ENCODE data around the gene CD6.
A peak's percentile ranks its signal among the peaks of the same experiment; 100 is the strongest.

CD6 gene

GRCh38 chr11:61004761-61005181 lies 33.3 kb downstream of the CD6 start:
- no peak overlapping the region for H3K4me3 ChIP-seq (ENCODE audit: low read length)
- no peaks in the 10 kb centered on the region for H3F3A ChIP-seq (ENCODE audit: control insufficient read depth, insufficient read depth)
- H4K20me1 ChIP-seq (ENCODE audit: control insufficient read depth, insufficient read depth, low read depth, low read length), result no peaks in the 10 kb centered on the region
- no peaks in the 10 kb centered on the region for H3K79me2 ChIP-seq (ENCODE audit: control insufficient read depth, low read length)
- H3K4me1 ChIP-seq (ENCODE audit: control insufficient read depth, low read length), result peaks cover 29% of the 10 kb centered on the region
- no peaks in the 10 kb centered on the region for H3K36me3 ChIP-seq (ENCODE audit: control insufficient read depth, low read length)
- no peak overlapping the region for H3K4me2 ChIP-seq (ENCODE audit: low read length)
- no peaks in the 10 kb centered on the region for H3K9me2 ChIP-seq (replicated peaks; ENCODE audit: control insufficient read depth, low read length)
- no peaks in the 10 kb centered on the region for H3K9me3 ChIP-seq (ENCODE audit: control insufficient read depth, insufficient read depth, low read length)
- 0 out of 2 replicates have a peak, but pooled peaks cover 3% of the 10 kb centered on the region for H3K27me3 ChIP-seq (ENCODE audit: control insufficient read depth, low read length)
- no peak overlapping the region for H3K27ac ChIP-seq (ENCODE audit: low read depth, low read length)
- TF ChIP-seq, protein P1, sequence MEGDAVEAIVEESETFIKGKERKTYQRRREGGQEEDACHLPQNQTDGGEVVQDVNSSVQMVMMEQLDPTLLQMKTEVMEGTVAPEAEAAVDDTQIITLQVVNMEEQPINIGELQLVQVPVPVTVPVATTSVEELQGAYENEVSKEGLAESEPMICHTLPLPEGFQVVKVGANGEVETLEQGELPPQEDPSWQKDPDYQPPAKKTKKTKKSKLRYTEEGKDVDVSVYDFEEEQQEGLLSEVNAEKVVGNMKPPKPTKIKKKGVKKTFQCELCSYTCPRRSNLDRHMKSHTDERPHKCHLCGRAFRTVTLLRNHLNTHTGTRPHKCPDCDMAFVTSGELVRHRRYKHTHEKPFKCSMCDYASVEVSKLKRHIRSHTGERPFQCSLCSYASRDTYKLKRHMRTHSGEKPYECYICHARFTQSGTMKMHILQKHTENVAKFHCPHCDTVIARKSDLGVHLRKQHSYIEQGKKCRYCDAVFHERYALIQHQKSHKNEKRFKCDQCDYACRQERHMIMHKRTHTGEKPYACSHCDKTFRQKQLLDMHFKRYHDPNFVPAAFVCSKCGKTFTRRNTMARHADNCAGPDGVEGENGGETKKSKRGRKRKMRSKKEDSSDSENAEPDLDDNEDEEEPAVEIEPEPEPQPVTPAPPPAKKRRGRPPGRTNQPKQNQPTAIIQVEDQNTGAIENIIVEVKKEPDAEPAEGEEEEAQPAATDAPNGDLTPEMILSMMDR (IDR thresholded peaks at IDR 0.05; ENCODE audit: low read depth, low read length, poor library complexity, severe bottlenecking), result no peak
- no peak for TF ChIP-seq EZH2phosphoT487 (IDR thresholded peaks at IDR 0.05; ENCODE audit: borderline replicate concordance, low read length)

DNA sequence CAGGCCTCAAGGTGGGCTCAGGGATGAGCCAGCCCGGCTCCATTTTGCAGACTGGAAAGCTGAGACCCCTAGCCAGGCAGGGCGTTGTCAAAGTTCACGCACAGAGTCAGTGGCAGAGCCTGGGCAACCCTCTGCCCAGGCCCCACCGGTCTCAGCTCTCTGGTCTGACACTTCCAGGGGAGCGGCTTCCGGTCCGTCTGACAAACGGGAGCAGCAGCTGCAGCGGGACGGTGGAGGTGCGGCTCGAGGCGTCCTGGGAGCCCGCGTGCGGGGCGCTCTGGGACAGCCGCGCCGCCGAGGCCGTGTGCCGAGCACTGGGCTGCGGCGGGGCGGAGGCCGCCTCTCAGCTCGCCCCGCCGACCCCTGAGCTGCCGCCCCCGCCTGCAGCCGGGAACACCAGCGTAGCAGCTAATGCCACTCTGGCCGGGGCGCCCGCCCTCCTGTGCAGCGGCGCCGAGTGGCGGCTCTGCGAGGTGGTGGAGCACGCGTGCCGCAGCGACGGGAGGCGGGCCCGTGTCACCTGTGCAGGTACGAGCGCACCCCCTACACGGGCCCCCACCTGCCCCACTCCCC lies 36.0 kb downstream of the CD6 start:
- peak overlapping the region; percentile 60 for H3K4me2 ChIP-seq (ENCODE audit: low read length)

DNA sequence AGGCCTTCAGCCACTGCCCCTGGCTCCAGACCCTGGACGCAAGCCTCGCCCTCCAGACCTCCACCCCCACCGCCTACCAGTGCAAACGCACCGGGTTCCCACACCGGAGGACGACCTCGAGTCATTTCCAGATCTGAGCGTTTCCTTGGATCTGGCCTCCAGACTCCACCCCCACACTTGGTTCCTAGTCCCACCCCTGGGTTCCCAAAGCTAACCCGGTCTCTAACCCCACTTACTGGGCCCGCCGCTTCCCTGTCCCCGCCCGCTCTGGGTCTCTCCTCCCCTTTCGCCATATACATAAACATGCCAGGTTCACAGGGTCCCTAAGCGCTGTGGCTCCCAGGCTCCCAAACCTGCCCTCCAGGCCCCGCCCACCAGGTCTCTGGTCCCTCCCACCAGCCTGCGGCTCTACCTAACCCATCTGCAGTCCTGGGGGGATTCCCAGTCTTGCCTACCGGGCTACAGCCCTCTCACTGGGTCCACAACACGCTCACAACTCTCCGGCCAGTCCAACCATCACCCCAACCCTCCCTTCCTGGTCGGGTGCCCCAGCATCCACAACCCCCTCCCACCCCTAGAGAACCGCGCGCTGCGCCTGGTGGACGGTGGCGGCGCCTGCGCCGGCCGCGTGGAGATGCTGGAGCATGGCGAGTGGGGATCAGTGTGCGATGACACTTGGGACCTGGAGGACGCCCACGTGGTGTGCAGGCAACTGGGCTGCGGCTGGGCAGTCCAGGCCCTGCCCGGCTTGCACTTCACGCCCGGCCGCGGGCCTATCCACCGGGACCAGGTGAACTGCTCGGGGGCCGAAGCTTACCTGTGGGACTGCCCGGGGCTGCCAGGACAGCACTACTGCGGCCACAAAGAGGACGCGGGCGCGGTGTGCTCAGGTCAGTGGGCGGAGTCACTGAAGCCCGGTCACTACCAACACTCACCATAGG lies 36.7 kb downstream of the CD6 start:
- Histone ChIP-seq H3K4me2 (ENCODE audit: low read length) (peak overlapping the region; percentile 60), H3K9me2 (replicated peaks; ENCODE audit: control insufficient read depth, low read length) (no peaks in the 10 kb centered on the region), H3K79me2 (ENCODE audit: control insufficient read depth, low read length) (no peaks in the 10 kb centered on the region), H3K27ac (ENCODE audit: low read depth, low read length) (no peak overlapping the region), H3K9me3 (ENCODE audit: control insufficient read depth, insufficient read depth, low read length) (no peaks in the 10 kb centered on the region), H4K20me1 (ENCODE audit: control insufficient read depth, insufficient read depth, low read depth, low read length) (no peaks in the 10 kb centered on the region), H3K4me3 (ENCODE audit: low read length) (peak overlapping the region; percentile 44), H3K4me1 (ENCODE audit: control insufficient read depth, low read length) (peaks cover 46% of the 10 kb centered on the region), H3K36me3 (ENCODE audit: control insufficient read depth, low read length) (no peaks in the 10 kb centered on the region), H3K27me3 (ENCODE audit: control insufficient read depth, low read length) (0 out of 2 replicates have a peak, but pooled peaks cover 3% of the 10 kb centered on the region), H3F3A (ENCODE audit: control insufficient read depth, insufficient read depth) (no peaks in the 10 kb centered on the region)
- TF ChIP-seq EZH2phosphoT487 (IDR thresholded peaks at IDR 0.05; ENCODE audit: borderline replicate concordance, low read length), result no peak
- TF ChIP-seq, protein P1 (IDR thresholded peaks at IDR 0.05; ENCODE audit: low read depth, low read length, poor library complexity, severe bottlenecking), result no peak

More for the DNA sequence above, 36.0 kb downstream of the CD6 start:
- no peaks in the 10 kb centered on the region for H3K79me2 ChIP-seq (ENCODE audit: control insufficient read depth, low read length)
- H4K20me1 ChIP-seq (ENCODE audit: control insufficient read depth, insufficient read depth, low read depth, low read length), result no peaks in the 10 kb centered on the region
- no peaks in the 10 kb centered on the region for H3K36me3 ChIP-seq (ENCODE audit: control insufficient read depth, low read length)
- H3K4me3 ChIP-seq (ENCODE audit: low read length), result peak overlapping the region; percentile 44
- no peak for TF ChIP-seq EZH2phosphoT487 (IDR thresholded peaks at IDR 0.05; ENCODE audit: borderline replicate concordance, low read length)
- TF ChIP-seq, protein P1 (IDR thresholded peaks at IDR 0.05; ENCODE audit: low read depth, low read length, poor library complexity, severe bottlenecking), result no peak
- H3K27me3 ChIP-seq (ENCODE audit: control insufficient read depth, low read length), result 0 out of 2 replicates have a peak, but pooled peaks cover 3% of the 10 kb centered on the region
- H3K27ac ChIP-seq (ENCODE audit: low read depth, low read length), result no peak overlapping the region
- no peaks in the 10 kb centered on the region for H3F3A ChIP-seq (ENCODE audit: control insufficient read depth, insufficient read depth)
- H3K9me2 ChIP-seq (replicated peaks; ENCODE audit: control insufficient read depth, low read length), result no peaks in the 10 kb centered on the region
- no peaks in the 10 kb centered on the region for H3K9me3 ChIP-seq (ENCODE audit: control insufficient read depth, insufficient read depth, low read length)
- peaks cover 42% of the 10 kb centered on the region for H3K4me1 ChIP-seq (ENCODE audit: control insufficient read depth, low read length)
